Thyroid gland (tissue), 4 donors: ENCODE measurements around the gene PPM1F. TPM values are rescaled to one million over a fixed set of nuclear protein-coding genes. Genes with fewer than 3 reads are reported as not detected.
"Not testable (repeated sequence)": the region's sequence is repeated elsewhere in the genome, so short reads cannot be mapped to it uniquely, and the experiment has no call there.

Source experiments
- DNase-seq, 2 donors: peaks; one replicate each; pipeline ENCODE4 v3.0.0-alpha.2; 2019
- H3K27ac ChIP-seq, 3 donors: fragments of 200-600 bp; sonication (generic); 1 replicate in 2 of 3; 2 replicates in 1 of 3; pipeline ENCODE4 v1.5.1; 2016 to 2019; ENCODE audit warnings: mild to moderate bottlenecking in 1 of 3, moderate library complexity in 1 of 3
- H3K27me3 ChIP-seq: fragments of 200-600 bp; sonication (generic); one replicate; pipeline ENCODE4 v1.5.1; 2019
- H3K36me3 ChIP-seq, 2 donors: fragments of 200-600 bp; sonication (generic); one replicate each; pipeline ENCODE4 v1.5.1; 2016 to 2019
- H3K4me1 ChIP-seq, 2 donors: fragments of 200-600 bp; sonication (generic); one replicate each; pipeline ENCODE4 v1.5.1; 2017 to 2019
- H3K4me3 ChIP-seq, 3 donors: fragments of 200-600 bp; sonication (generic); replicated peaks in 1 of 3; 1 replicate in 2 of 3; 2 replicates in 1 of 3; pipeline ENCODE4 v1.5.1; 2016; ENCODE audit warnings: mild to moderate bottlenecking in 1 of 3
- H3K9me3 ChIP-seq: fragments of 200-600 bp; sonication (generic); one replicate; pipeline ENCODE4 v1.5.1; 2017
- CTCF ChIP-seq, 6 experiments: fragments of 200-600 bp in 3 of 6; fragments of 450-650 bp in 3 of 6; sonication (generic) in 3 of 6; IDR thresholded peaks; one replicate each; pipeline ENCODE4 v1.5.1; 2016 to 2019; ENCODE audit warnings: antibody characterized with exemption in 6 of 6, mild to moderate bottlenecking in 2 of 6, inconsistent platforms in 1 of 6, moderate library complexity in 1 of 6
- POLR2A ChIP-seq, 2 donors: fragments of 450-650 bp; IDR thresholded peaks; one replicate each; pipeline ENCODE4 v1.6.1; 2017; ENCODE audit warnings: antibody characterized with exemption in 2 of 2, mild to moderate bottlenecking in 2 of 2, moderate library complexity in 1 of 2
- WGBS, 2 donors: methylation state at CpG; one replicate each; pipeline ENCODE4 v1.1.5; 2017; 5-methylcytosine and 5-hydroxymethylcytosine counted together
- intact Hi-C: fragments of 100-400 bp; cut with DNase I; formaldehyde crosslinking; loops from one replicate; pipeline ENCODE4 v1.15.1; 2023
- total RNA-seq, 4 donors: library from RNA; depleted of rRNA; stranded (reverse); fragments of >200 nt; gene quantifications; one replicate each; pipeline ENCODE4 v1.2.3, GENCODE V29; 2016

The PPM1F gene
- total RNA-seq, 4 donors from 2014 or later = 19.5 to 27.5 (median 26.2) TPM

GRCh38 chr22:21887841-21888240 lies 64.8 kb downstream of the PPM1F start:
- DNase-seq = no peak
- intact Hi-C loops = no loop called here
- H3K9me3 ChIP-seq = no peaks in the 10 kb centered on the region
- TF ChIP-seq CTCF (IDR thresholded peaks at IDR 0.05) (no peak), POLR2A (IDR thresholded peaks at IDR 0.05) (no peak)
- no peak overlapping the region for H3K4me3 ChIP-seq
- no peak overlapping the region for H3K27ac ChIP-seq
- no peaks in the 10 kb centered on the region for H3K27me3 ChIP-seq
- no peaks in the 10 kb centered on the region for H3K36me3 ChIP-seq
- no peaks in the 10 kb centered on the region for H3K4me1 ChIP-seq

- WGBS, 2 donors = 100% methylated on average over 3 of the region's 26 CpGs; no CpG with 5 or more reads in 1 of the 2 donors
These were observed 68.7 kb downstream of the PPM1F start for GRCh38 chr22:21883930-21884329.

GRCh38 chr22:21882754-21883333 lies 69.8 kb downstream of the PPM1F start:
- H3K4me3 ChIP-seq, H3K9me3 ChIP-seq, H3K36me3 ChIP-seq, H3K4me1 ChIP-seq, H3K27me3 ChIP-seq, H3K27ac ChIP-seq, DNase-seq, intact Hi-C loops: not testable (repeated sequence)
- WGBS, 2 donors = 27 to 48% methylated on average over 1 to 6 of the region's 7 CpGs

More at GRCh38 chr22:21883930-21884329, 68.7 kb downstream of the PPM1F start:
- H3K4me3 ChIP-seq, H3K27ac ChIP-seq, DNase-seq, H3K36me3 ChIP-seq, intact Hi-C loops, H3K9me3 ChIP-seq, H3K27me3 ChIP-seq, H3K4me1 ChIP-seq: not testable (repeated sequence)

- Histone ChIP-seq H3K27me3 (no peaks in the 10 kb centered on the region), H3K36me3 (no peaks in the 10 kb centered on the region), H3K4me3 (no peak overlapping the region), H3K4me1 (no peaks in the 10 kb centered on the region), H3K27ac (no peak overlapping the region), H3K9me3 (no peaks in the 10 kb centered on the region)
- no peak for TF ChIP-seq POLR2A (IDR thresholded peaks at IDR 0.05)
- TF ChIP-seq CTCF (IDR thresholded peaks at IDR 0.05) = no peak
- intact Hi-C loops = no loop called here
- 91% methylated on average over 10 of the region's 10 CpGs for WGBS, 2 donors
- no peak for DNase-seq
These were observed 70.6 kb downstream of the PPM1F start for GRCh38 chr22:21881841-21882753.

- H3K4me3 ChIP-seq = no peak overlapping the region
- no peaks in the 10 kb centered on the region for H3K27me3 ChIP-seq
- WGBS, 2 donors = 51 to 70% methylated on average over 4 of the region's 4 CpGs
- H3K9me3 ChIP-seq = no peaks in the 10 kb centered on the region
- H3K27ac ChIP-seq = no peak overlapping the region
- intact Hi-C loops = no loop called here
- DNase-seq = no peak
- H3K4me1 ChIP-seq = no peaks in the 10 kb centered on the region
- H3K36me3 ChIP-seq = no peaks in the 10 kb centered on the region
- TF ChIP-seq CTCF (IDR thresholded peaks at IDR 0.05) = no peak
- TF ChIP-seq POLR2A (IDR thresholded peaks at IDR 0.05) = no peak
These were observed 76.0 kb downstream of the PPM1F start for GRCh38 chr22:21876486-21877176.

GRCh38 chr22:21874953-21875352 lies 77.7 kb downstream of the PPM1F start:
- H3K9me3 ChIP-seq, H3K27ac ChIP-seq, intact Hi-C loops, H3K4me3 ChIP-seq, H3K27me3 ChIP-seq, H3K36me3 ChIP-seq, H3K4me1 ChIP-seq, DNase-seq: not testable (repeated sequence)
- WGBS, 2 donors = 83% methylated on average over 4 of the region's 4 CpGs
